OCI-LY7 (cell line): ENCODE data around the gene AK2. TPM values are rescaled to one million over a fixed set of nuclear protein-coding genes. Genes with fewer than 3 reads are reported as not detected.

Experiments used
- Bru-seq: library from RNA; stranded (reverse); fragments of 400-500 nt; gene quantifications from one replicate; lab custom pipeline; 2021; lab: Mats Ljungman, UMichigan
- BruChase-seq, 2 experiments: library from RNA; stranded (reverse); fragments of 400-500 nt; gene quantifications; one replicate each; lab custom pipeline; 2021; lab: Mats Ljungman, UMichigan
- BruUV-seq: library from RNA; stranded (reverse); fragments of 400-500 nt; replicated peaks from 2 replicates; lab custom pipeline; 2021; lab: Mats Ljungman, UMichigan
- CTCF ChIA-PET: fragments of 300-600 bp; sonication (Branson Sonifier 250); formaldehyde crosslinking; loops from one replicate; lab custom pipeline; 2022; ENCODE audit warnings: antibody characterized with exemption; ENCODE audit not compliant: unreplicated experiment; lab: Charles Lee
- POLR2A ChIA-PET: fragments of 300-600 bp; sonication (Branson Sonifier 250); formaldehyde crosslinking; loops from one replicate; lab custom pipeline; 2022; ENCODE audit warnings: antibody characterized with exemption; lab: Charles Lee
- DNase-seq: peaks from one replicate; pipeline ENCODE4 v3.0.0-alpha.2; 2015; ENCODE audit warnings: low spot score
- H2AFZ ChIP-seq: fragments of 200-600 bp; sonication (generic), shearing (Covaris generic); 2 replicates; pipeline ENCODE4 v1.6.1; 2014; ENCODE audit warnings: mild to moderate bottlenecking, antibody characterized with exemption, low read length, moderate library complexity
- H3K27ac ChIP-seq: fragments of 200-600 bp; sonication (generic); 2 replicates; pipeline ENCODE4 v1.5.1; 2014; ENCODE audit warnings: mixed run types, low read depth, mild to moderate bottlenecking, moderate library complexity, low read length, inconsistent platforms; ENCODE audit not compliant: poor library complexity, severe bottlenecking
- H3K36me3 ChIP-seq: fragments of 200-600 bp; sonication (generic); 2 replicates; pipeline ENCODE4 v1.6.1; 2014; ENCODE audit warnings: mild to moderate bottlenecking, antibody characterized with exemption, low read length, moderate library complexity, mixed read lengths; ENCODE audit not compliant: insufficient read depth
- H3K4me1 ChIP-seq: fragments of 200-600 bp; sonication (generic); 2 replicates; pipeline ENCODE4 v1.5.1; 2014; ENCODE audit warnings: mild to moderate bottlenecking, low read length; ENCODE audit not compliant: insufficient read depth, poor library complexity, severe bottlenecking
- H3K4me2 ChIP-seq: fragments of 200-600 bp; sonication (generic); 2 replicates; pipeline ENCODE4 v1.6.1; 2014; ENCODE audit warnings: mild to moderate bottlenecking, low read length
- H3K4me3 ChIP-seq: fragments of 200-600 bp; sonication (generic); 2 replicates; pipeline ENCODE4 v1.5.1; 2014; ENCODE audit warnings: mild to moderate bottlenecking, low read depth, low read length; ENCODE audit not compliant: poor library complexity, severe bottlenecking
- H3K79me2 ChIP-seq: fragments of 200-600 bp; sonication (generic); 2 replicates; pipeline ENCODE4 v1.6.1; 2016; ENCODE audit warnings: low read depth, mild to moderate bottlenecking, low read length, moderate library complexity, mixed read lengths; ENCODE audit not compliant: insufficient read depth
- H3K9me2 ChIP-seq: fragments of 200-600 bp; sonication (generic); 2 replicates; pipeline ENCODE4 v1.6.1; 2016; ENCODE audit warnings: mild to moderate bottlenecking, low read length, mixed read lengths; ENCODE audit not compliant: insufficient read depth
- H3K9me3 ChIP-seq: fragments of 200-600 bp; sonication (generic); 2 replicates; pipeline ENCODE4 v1.6.1; 2014; ENCODE audit warnings: mild to moderate bottlenecking, mixed run types, low read length, mixed read lengths
- H4K20me1 ChIP-seq: fragments of 200-600 bp; sonication (generic); 2 replicates; pipeline ENCODE4 v1.6.1; 2014; ENCODE audit warnings: mild to moderate bottlenecking, antibody characterized with exemption, low read length, moderate library complexity, mixed read lengths; ENCODE audit not compliant: insufficient read depth
- EZH2phosphoT487 ChIP-seq: fragments of 200-600 bp; sonication (generic); IDR thresholded peaks from 2 replicates; pipeline ENCODE4 v1.6.1; 2018; ENCODE audit warnings: low read depth, borderline replicate concordance, mild to moderate bottlenecking, mixed run types, antibody characterized with exemption, low read length, moderate library complexity, mixed read lengths
- intact Hi-C: fragments of 100-400 bp; cut with micrococcal nuclease; formaldehyde crosslinking; loops from one replicate; pipeline ENCODE4 v1.10.0; 2022; ENCODE audit not compliant: unreplicated experiment
- long read RNA-seq: library from polyadenylated mRNA; stranded (forward); transcript quantifications from one replicate; pipeline ENCODE4 v2.0.0, GENCODE V29; 2022
- total RNA-seq, 2 experiments: library from RNA; depleted of rRNA in 1 of 2; stranded (reverse); fragments of >200 nt in 1 of 2; shearing (Covaris generic) in 1 of 2; gene quantifications; 2 replicates each; pipeline ENCODE4 v1.2.3, GENCODE V29; 2014 to 2022
- TF ChIP-seq, protein P1 (sequence below): fragments of 200-600 bp; sonication (generic); conservative IDR thresholded peaks from 2 replicates; pipeline ENCODE4 v1.5.1; 2014; ENCODE audit warnings: mild to moderate bottlenecking, antibody characterized with exemption, low read length, moderate library complexity, mixed read lengths

Gene AK2
- 185 and 223 TPM in 2 replicates for total RNA-seq (2014; rRNA removed; shearing (Covaris generic))
- 256 and 298 TPM in 2 replicates for total RNA-seq (2022)
- Bru-seq, nascent RNA = percentile 92 among the genes with signal in this experiment
- percentile 96 among the genes with signal in this experiment for BruChase-seq, experiment 1, labeled RNA remaining after a 6-hour chase
- percentile 93 among the genes with signal in this experiment for BruChase-seq, experiment 2, labeled RNA remaining after a 2-hour chase
- long read RNA-seq, transcript AK2-202 (7 exons, 3,586 nt) = minor isoform, 114 of 308 reads
- long read RNA-seq, transcript AK2-201 (6 exons, 1,021 nt) = major isoform, 123 of 308 reads
- long read RNA-seq, partial matches to known transcripts = 8 of 308 reads
- long read RNA-seq, other reads (novel, unspliced or antisense) = 52 of 308 reads

DNA sequence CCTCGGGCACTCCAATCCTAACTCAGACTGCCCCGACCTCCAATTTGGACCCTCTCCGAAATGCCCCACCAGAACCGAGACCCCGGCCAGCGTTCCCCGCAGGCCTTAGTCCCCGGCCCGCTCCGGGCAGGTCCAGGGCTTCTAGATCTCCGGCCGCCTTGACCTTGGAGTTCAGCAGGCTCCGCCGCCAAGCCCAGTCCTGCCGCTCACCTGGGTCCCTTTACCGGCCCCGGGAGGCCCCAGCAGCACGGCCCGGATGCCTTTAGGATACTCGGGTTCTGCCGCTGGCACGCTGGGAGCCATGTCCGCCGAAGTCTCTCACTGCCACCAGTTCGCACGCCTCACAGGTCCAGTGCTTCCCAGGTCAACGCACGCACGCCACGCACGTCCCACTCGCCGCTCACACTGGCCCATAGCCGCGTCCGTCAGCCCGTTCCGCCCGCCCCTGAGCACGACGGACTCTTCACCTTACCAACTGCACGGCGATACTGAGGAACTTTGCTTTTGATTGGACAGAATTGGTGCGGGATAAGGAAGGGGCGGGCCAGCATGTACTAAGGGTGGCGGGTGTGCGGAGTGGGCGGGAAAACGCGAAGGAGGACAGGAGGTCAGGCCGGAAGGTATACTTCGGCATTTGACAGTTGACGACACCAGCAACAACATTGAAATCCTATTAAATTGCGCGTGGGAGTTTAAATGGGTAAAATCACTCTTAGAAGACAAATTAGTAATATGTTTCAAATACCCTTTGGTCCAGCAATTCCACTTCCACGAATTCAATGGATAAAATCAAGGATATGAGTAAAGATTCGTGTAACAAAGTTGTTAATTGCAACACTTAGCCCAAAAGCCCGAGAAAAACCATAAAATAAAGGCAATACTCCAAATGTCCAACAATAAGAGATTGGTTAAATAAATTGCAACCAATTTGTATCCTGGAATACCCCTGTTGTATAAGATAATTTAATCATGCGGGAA lies at the start of gene AK2:
AK2 (minus strand) TSS at position 358 of the 978 bp plus-strand sequence; CDS start at position 303, 55 bp downstream.
- peaks cover 48% of the 10 kb centered on the region for H3K79me2 ChIP-seq
- H3K27ac ChIP-seq = peak within 1 kb of the TSS; percentile 6
- CTCF ChIA-PET = no interaction called here

DNA sequence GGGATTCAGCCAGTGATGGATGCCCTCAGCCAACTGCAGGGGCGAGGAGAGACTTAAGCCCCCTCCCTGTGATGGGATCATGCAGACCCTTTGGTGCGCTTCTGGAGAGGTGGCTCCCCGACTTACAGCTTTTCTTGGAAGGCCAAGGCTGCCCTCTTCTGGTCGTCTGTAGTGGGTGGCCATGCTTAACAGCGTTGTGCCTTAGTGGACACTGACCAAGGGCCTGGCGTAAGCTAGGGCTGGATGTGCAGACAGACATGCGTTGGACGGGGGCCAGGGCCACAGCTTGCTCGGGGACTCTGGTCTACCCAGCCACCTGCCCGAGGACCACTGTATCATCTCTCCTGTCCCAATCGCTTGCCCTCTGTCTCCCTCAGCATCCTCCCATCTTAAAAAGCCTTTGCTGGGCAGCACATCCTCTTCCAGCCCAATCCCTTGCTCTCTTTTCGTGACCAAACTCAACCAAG lies 49.7 kb upstream of the AK2 start:
- intact Hi-C loops = loop anchor here (1.0 to 5.0 kb wide), 3 partner anchors 153 to 374 kb away; no protein-coding TSS in a partner anchor
- peaks cover 19% of the 10 kb centered on the region for H3K4me1 ChIP-seq
- CTCF ChIA-PET = interaction anchor here (0.5 to 1.0 kb wide), 2 partner anchors 27 to 188 kb away, joined by 3 read pairs; no protein-coding TSS in a partner anchor
- H3K27ac ChIP-seq = no peak overlapping the region
- peak overlapping the region; percentile 34; the same call in 1 of the 2 replicates for H3K4me2 ChIP-seq
- H4K20me1 ChIP-seq = no peaks in the 10 kb centered on the region
- no peak overlapping the region for H3K4me3 ChIP-seq
- POLR2A ChIA-PET = no interaction called here
- TF ChIP-seq, protein P1, sequence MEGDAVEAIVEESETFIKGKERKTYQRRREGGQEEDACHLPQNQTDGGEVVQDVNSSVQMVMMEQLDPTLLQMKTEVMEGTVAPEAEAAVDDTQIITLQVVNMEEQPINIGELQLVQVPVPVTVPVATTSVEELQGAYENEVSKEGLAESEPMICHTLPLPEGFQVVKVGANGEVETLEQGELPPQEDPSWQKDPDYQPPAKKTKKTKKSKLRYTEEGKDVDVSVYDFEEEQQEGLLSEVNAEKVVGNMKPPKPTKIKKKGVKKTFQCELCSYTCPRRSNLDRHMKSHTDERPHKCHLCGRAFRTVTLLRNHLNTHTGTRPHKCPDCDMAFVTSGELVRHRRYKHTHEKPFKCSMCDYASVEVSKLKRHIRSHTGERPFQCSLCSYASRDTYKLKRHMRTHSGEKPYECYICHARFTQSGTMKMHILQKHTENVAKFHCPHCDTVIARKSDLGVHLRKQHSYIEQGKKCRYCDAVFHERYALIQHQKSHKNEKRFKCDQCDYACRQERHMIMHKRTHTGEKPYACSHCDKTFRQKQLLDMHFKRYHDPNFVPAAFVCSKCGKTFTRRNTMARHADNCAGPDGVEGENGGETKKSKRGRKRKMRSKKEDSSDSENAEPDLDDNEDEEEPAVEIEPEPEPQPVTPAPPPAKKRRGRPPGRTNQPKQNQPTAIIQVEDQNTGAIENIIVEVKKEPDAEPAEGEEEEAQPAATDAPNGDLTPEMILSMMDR = peak; percentile 84
- TF ChIP-seq EZH2phosphoT487 = no peak
- H3K9me3 ChIP-seq = no peaks in the 10 kb centered on the region
- no TSS peak for BruUV-seq
- H3K79me2 ChIP-seq = no peaks in the 10 kb centered on the region
- DNase-seq = peak; percentile 72
- no peaks in the 10 kb centered on the region for H3K36me3 ChIP-seq
- no peaks in the 10 kb centered on the region for H3K9me2 ChIP-seq
- H2AFZ ChIP-seq = peak overlapping the region; percentile 28; the same call in 1 of the 2 replicates

More for the DNA sequence above, at the start of gene AK2:
- H3K4me3 ChIP-seq = peak within 1 kb of the TSS; percentile 86
- H3K4me1 ChIP-seq = peaks cover 43% of the 10 kb centered on the region
- H3K4me2 ChIP-seq = peak within 1 kb of the TSS; percentile 89
- no peaks in the 10 kb centered on the region for H3K9me2 ChIP-seq
- intact Hi-C loops = loop anchor here (1.0 to 5.0 kb wide), 2 partner anchors 73 to 90 kb away; partner anchors contain the start of gene RNF19B
- peaks cover 34% of the 10 kb centered on the region for H3K36me3 ChIP-seq
- no peaks in the 10 kb centered on the region for H3K9me3 ChIP-seq
- POLR2A ChIA-PET = no interaction called here
- peaks cover 12% of the 10 kb centered on the region; the same call in 1 of the 2 replicates for H4K20me1 ChIP-seq
- BruUV-seq = no TSS peak
- peak within 1 kb of the TSS; percentile 94 for H2AFZ ChIP-seq
- DNase-seq = peak; percentile 96
- TF ChIP-seq, protein P1 = no peak
- TF ChIP-seq EZH2phosphoT487 = no peak
